NCI-H1092 treated with DMSO at 0.1 percent for 48 hours (cell line): Measurements from ENCODE around the gene RPS8.
"Not testable (repeated sequence)": the region's sequence is repeated elsewhere in the genome, so short reads cannot be mapped to it uniquely, and the experiment has no call there.

ENCODE experiments used
- DNase-seq: peaks from one replicate; lab custom pipeline; 2025; lab: John Stamatoyannopoulos, UW

Gene RPS8

DNA sequence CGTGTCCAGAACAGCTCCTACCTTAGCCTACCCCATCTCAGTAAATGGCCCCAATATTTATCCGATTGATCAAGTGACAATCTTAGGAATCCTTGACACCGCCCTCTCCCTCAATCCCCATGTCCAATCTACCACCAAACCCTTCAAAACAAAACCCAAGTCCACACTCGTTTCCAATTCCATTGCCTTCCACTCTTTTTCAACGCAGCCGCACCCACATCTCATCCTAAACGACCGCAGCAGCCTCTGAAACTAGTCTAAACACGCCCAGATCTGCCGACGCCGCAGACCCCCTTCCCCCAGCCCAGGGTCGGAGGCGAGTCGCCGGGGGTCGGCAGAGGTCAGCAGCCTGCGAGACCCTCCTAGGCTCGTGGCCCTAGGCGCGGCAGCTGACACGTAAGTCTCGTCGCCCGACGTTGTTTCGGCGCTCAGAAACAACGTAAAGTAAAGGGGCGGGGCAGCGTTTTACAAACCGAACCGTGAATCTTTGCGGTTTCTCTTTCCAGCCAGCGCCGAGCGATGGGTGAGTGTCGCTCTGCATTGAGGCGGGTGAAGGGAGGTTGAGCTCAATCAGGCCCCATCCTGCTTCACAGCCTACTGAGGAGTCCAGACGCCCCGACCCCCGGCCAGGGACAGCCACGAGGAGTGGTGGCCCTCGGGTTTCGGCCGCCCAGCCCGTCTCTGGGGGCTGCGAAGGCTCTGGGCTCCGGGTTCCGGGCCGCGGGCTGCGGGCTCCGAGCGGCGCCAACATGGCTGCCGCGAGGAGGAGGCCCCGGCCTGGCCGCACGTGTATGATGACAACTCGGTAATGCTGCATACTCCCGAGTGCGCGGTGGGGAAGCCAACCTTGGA, at the start of gene RPS8:
RPS8 (plus strand) TSS at position 463 of the 852 bp plus-strand sequence; CDS start at position 520, 57 bp downstream.
- peak; percentile 96 for DNase-seq

DNA sequence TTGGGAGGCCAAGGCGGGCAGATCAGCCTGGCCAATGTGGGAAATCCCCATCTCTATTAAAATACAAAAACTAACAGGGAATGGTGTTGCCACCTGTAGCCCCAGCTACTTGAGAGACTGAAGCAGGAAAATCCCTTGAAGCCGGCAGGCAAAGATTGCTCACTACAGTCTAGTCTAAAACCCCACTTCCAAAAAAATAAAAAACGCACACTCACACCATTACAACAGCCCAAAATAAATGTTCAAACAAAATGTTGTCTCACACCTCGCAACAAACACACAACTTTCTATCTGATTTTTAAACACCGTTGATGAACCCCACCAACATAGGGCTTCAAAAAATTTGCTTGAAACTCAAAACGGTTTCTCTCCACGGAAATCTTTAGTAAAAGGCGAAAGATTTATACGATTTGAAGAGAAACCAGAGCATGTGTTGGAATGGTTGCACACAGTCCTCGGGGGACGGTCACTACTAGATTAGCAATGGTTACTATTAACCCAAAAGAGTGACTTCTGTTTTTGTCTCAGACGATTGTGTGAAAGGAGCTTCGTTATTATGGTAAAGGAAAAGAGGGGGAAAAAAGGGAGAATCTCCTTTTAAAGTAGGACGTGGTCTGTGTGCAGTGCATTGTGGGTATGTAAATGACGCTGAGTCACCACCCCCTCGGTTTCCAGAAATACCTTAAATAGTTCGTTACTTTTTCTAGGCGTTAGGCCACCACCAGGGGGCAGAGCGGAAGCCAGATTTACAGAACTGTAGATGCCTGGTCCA, 44.4 kb upstream of the RPS8 start, which contains the start of gene RNU5D-1:
RNU5D-1 (minus strand) TSS at position 430 of the 772 bp plus-strand sequence.
- peak; percentile 96 for DNase-seq

DNA sequence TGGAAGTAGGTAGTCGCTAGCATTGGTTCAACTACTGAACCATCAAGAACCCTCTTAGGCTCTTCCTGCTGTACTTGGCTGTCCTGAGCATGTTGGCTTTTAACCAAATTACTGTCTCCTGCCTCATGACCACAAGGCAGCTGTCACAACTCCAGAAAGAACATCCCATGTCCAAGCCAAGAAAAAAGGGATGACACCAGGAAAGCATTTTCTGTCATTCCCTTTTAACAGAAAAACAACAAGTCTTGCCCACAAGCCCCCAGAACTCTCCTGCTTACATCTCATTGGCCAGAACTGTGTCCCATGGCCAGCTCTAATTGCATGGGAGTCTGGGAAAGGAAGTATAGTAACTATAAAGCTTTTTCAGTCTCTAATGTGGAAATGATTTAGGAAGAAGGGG, 42.0 kb upstream of the RPS8 start:
- no peak for DNase-seq

GRCh38 chr1:44733784-44734183, 41.6 kb upstream of the RPS8 start:
- DNase-seq: no peak

GRCh38 chr1:44735992-44736391, 39.3 kb upstream of the RPS8 start:
- no peak for DNase-seq

GRCh38 chr1:44738953-44739306, 36.4 kb upstream of the RPS8 start:
- not testable (repeated sequence) for DNase-seq

GRCh38 chr1:44739307-44740178, 35.8 kb upstream of the RPS8 start, which contains the start of gene KIF2C:
Gene KIF2C (plus strand): TSS chr1:44739837. CDS start chr1:44739933, 96 bp downstream.
- DNase-seq: peak; percentile 99

- DNase-seq: peak; percentile 27
Observed at GRCh38 chr1:44740179-44740617, 35.1 kb upstream of the RPS8 start.

- no peak for DNase-seq
Observed at GRCh38 chr1:44743211-44743610, 32.1 kb upstream of the RPS8 start.

DNA sequence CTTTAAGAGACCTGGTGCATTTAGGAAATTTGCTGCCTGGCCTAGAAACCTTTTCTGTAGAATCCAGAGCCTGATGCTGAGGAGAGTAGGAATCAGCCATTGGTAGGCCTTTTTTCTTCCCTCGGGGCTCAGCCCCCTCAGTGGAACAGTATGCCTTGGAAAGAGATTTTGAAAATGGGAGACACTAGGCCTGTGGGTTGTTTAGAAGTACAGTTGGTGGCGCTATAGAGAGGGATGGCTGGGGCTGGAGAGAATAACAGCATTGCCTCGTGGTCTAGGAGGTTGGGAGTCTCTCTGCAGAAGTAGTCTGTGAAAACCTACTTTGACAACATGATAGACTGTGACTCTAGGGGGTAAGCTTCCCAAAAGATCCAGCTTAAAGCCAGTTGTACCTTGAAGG, 27.5 kb upstream of the RPS8 start:
- no peak for DNase-seq

DNA sequence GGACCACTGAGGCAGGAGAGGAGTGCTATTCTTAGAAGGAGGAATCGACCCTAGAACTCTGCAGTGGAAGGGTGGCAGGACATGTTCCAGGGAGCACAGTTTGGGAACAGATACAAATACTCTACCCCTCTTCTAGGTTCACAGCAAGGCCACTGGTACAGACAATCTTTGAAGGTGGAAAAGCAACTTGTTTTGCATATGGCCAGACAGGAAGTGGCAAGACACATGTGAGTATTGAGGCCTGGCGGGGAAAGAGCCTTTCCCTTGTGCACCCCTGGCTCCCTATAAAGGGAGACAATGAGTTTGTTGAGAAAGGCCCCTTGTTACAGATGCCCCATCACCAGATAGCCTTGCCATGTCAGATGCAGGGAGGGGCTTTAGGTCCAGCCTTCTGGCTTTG, 17.9 kb upstream of the RPS8 start:
- no peak for DNase-seq

DNA sequence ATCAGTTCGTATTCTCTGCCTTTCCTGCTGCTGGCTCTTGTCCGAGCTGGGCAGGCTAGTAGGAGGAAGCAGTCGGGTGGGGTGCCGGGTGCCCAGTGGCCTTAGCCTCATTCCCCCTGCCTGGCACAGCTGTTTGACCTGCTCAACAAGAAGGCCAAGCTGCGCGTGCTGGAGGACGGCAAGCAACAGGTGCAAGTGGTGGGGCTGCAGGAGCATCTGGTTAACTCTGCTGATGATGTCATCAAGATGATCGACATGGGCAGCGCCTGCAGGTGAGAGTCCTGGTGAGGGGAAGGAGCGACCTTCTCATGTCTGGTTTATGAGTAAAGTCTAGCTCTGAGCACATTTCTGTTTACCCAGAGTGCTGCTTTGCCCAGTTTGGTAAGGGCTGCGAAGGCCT, 16.3 kb upstream of the RPS8 start:
- no peak for DNase-seq

DNA sequence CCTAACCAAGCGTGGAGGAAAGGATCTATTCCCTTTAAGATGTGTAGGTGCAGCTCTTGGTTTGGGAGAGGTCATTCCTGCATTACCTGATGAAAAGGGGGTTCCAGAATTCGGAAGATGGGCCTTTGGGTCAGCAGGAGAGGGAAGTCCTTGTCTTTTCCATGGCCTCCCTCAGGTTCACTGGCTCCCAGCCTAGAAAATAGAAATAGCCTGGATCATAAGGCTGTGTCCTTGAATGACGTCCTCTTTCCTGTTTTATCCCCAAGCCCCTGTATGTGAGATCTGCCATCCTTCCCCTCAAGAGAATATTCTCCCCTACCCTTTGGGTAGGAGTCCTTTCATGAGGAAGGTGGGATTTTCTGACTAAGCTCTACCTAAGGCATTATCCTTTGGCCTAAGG, 14.5 kb upstream of the RPS8 start:
- no peak for DNase-seq

- DNase-seq: not testable (repeated sequence)
Observed at GRCh38 chr1:44766421-44766820, 8.9 kb upstream of the RPS8 start.

DNA sequence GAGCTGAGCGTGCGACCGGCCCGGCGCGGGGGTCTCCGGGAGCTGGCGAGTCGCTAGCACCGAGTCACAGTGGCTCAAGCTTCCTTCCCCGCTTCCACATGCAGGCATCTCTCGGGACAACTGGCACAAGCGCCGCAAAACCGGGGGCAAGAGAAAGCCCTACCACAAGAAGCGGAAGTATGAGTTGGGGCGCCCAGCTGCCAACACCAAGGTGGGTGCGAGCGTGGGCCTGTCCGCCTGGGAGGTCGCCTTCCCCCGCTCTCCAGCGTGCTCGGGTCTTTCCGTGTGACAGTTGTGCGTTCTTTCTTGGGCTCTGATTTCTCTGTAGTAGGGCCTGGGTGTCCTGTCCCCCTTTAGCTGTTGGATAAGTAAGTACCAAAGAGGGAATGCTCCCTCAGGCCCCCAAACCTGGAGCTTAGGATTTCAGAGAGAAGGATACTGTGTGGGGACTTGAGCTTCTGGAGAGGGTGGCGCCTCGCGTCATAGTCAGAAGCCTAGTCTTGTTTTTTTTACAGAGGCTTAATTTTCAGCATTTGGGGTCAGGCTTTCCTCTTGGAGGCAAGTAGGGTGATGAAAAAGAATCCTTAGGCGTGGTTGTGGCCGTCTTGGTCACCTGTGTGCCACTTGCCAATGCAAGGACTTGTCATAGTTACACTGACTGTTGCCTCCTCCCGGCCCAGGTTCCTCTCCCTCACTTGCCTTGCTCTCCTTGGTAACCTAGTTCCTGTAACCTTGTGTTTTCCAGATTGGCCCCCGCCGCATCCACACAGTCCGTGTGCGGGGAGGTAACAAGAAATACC, 790 bp downstream of the RPS8 start:
- no peak for DNase-seq

GRCh38 chr1:44776730-44777068, 1.4 kb downstream of the RPS8 start:
- no peak for DNase-seq

- no peak for DNase-seq
Observed at GRCh38 chr1:44777547-44777946, 2.2 kb downstream of the RPS8 start.

DNA sequence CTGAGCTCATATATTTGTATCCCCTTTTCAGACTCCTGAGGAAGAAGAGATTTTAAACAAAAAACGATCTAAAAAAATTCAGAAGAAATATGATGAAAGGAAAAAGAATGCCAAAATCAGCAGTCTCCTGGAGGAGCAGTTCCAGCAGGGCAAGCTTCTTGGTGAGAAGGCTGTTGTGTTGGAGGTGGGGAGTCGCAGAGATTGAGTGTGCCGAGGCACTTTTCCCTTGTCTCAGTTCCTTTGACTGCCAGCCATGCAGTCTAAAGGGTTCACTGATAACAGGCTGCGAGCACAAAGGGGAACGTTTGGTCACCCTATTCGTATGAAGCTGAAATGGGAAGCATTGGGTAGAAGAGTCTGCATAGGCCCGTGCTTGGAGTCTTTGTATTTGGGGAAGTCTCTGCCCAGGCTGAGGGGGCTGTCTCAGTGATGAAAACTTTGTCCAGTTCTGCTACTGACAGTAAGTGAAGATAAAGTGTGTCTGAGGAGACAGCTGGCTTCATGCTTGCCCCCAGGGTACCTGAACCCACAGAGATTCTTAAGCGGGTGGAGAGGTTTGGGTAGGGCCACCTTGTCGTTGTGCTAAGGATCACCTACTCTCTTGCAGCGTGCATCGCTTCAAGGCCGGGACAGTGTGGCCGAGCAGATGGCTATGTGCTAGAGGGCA, 2.8 kb downstream of the RPS8 start:
- DNase-seq: no peak

GRCh38 chr1:44778705-44779576, 3.6 kb downstream of the RPS8 start:
- DNase-seq: no peak
